Hematopoietic multipotent progenitor cell treated with erythropoietin and hydrocortisone succinate and interleukin-3 and kit ligand, for 4 days (in vitro differentiated cells): ENCODE data around the gene GLP1R.
A peak's percentile ranks its signal among the peaks of the same experiment; 100 is the strongest.
"Not testable (repeated sequence)": the region's sequence is repeated elsewhere in the genome, so short reads cannot be mapped to it uniquely, and the experiment has no call there.

Experiments used
- DNase-seq: peaks from one replicate; pipeline ENCODE4 v3.0.0-alpha.2; 2015

The GLP1R gene

GRCh38 chr6:39090036-39090435 is 41.5 kb downstream of the GLP1R start:
- DNase-seq, result peak; percentile 78

- no peak for DNase-seq
Observed at GRCh38 chr6:39091220-39091619, 42.6 kb downstream of the GLP1R start.

GRCh38 chr6:39092124-39092523 is 43.5 kb downstream of the GLP1R start:
- peak; percentile 76 for DNase-seq

GRCh38 chr6:39093149-39093708 is 44.6 kb downstream of the GLP1R start:
- no peak for DNase-seq

- no peak for DNase-seq
Observed at GRCh38 chr6:39095578-39095977, 47.0 kb downstream of the GLP1R start.

- DNase-seq, result peak; percentile 41
Observed at GRCh38 chr6:39100358-39100757, 51.8 kb downstream of the GLP1R start.

GRCh38 chr6:39102071-39102820 is 53.7 kb downstream of the GLP1R start:
- peak; percentile 75 for DNase-seq

- no peak for DNase-seq
Observed at GRCh38 chr6:39102821-39103136, 54.2 kb downstream of the GLP1R start.

- DNase-seq, result no peak
Observed at GRCh38 chr6:39104528-39104927, 55.9 kb downstream of the GLP1R start.

GRCh38 chr6:39107034-39107433 is 58.5 kb downstream of the GLP1R start:
- no peak for DNase-seq

- DNase-seq, result no peak
Observed at GRCh38 chr6:39107641-39108040, 59.1 kb downstream of the GLP1R start.

GRCh38 chr6:39108041-39108839 is 59.7 kb downstream of the GLP1R start:
- no peak for DNase-seq

GRCh38 chr6:39111280-39111679 is 62.7 kb downstream of the GLP1R start:
- DNase-seq, result no peak

GRCh38 chr6:39113788-39114187 is 65.2 kb downstream of the GLP1R start:
- DNase-seq, result peak; percentile 13

GRCh38 chr6:39114388-39114703 is 65.8 kb downstream of the GLP1R start:
- no peak for DNase-seq

- DNase-seq, result peak; percentile 98
Observed at GRCh38 chr6:39114704-39115599, 66.4 kb downstream of the GLP1R start, which contains the start of gene SAYSD1. Gene SAYSD1 (minus strand): TSS chr6:39115186. CDS start chr6:39115089, 97 bp downstream.

GRCh38 chr6:39118921-39119320 is 70.3 kb downstream of the GLP1R start:
- no peak for DNase-seq

GRCh38 chr6:39124114-39124513 is 75.5 kb downstream of the GLP1R start:
- no peak for DNase-seq

- DNase-seq, result no peak
Observed at GRCh38 chr6:39128106-39128505, 79.5 kb downstream of the GLP1R start.

- DNase-seq, result no peak
Observed at GRCh38 chr6:39128832-39129231, 80.3 kb downstream of the GLP1R start.

- DNase-seq, result no peak
Observed at GRCh38 chr6:39130691-39131090, 82.1 kb downstream of the GLP1R start.

GRCh38 chr6:39134761-39135160 is 86.2 kb downstream of the GLP1R start:
- DNase-seq, result not testable (repeated sequence)

- not testable (repeated sequence) for DNase-seq
Observed at GRCh38 chr6:39136207-39136606, 87.6 kb downstream of the GLP1R start.
